HG03280 (cell line): ENCODE data around the gene EZR.

Experiments
- ATAC-seq: cut with Tn5 transposase; IDR thresholded peaks from one replicate; pipeline ENCODE4 v1.9.1; 2021; ENCODE audit warnings: mild to moderate bottlenecking, moderate library complexity; ENCODE audit not compliant: unreplicated experiment

EZR gene

GRCh38 chr6:158819213-158819976 lies at the start of gene EZR:
EZR (minus strand) TSS chr6:158819368; CDS start chr6:158818093, 1,275 bp downstream.
- ATAC-seq, result peak; percentile 45

- no peak for ATAC-seq
These were observed 48.9 kb upstream of the EZR start for GRCh38 chr6:158868122-158868480.

- ATAC-seq, result no peak
These were observed 48.4 kb upstream of the EZR start for GRCh38 chr6:158867381-158868121.

GRCh38 chr6:158865769-158866168 lies 46.6 kb upstream of the EZR start:
- no peak for ATAC-seq

- no peak for ATAC-seq
These were observed 44.5 kb upstream of the EZR start for GRCh38 chr6:158863646-158864045.

GRCh38 chr6:158861686-158862381 lies 42.7 kb upstream of the EZR start:
- ATAC-seq, result no peak

GRCh38 chr6:158860279-158860865 lies 41.2 kb upstream of the EZR start:
- ATAC-seq, result no peak

- no peak for ATAC-seq
These were observed 37.1 kb upstream of the EZR start for GRCh38 chr6:158856261-158856660.

GRCh38 chr6:158854214-158855101 lies 35.3 kb upstream of the EZR start:
- no peak for ATAC-seq

- ATAC-seq, result no peak
These were observed 34.7 kb upstream of the EZR start for GRCh38 chr6:158853880-158854213.

GRCh38 chr6:158853072-158853879 lies 34.1 kb upstream of the EZR start:
- peak; percentile 84 for ATAC-seq

- ATAC-seq, result no peak
These were observed 33.3 kb upstream of the EZR start for GRCh38 chr6:158852312-158853071.

GRCh38 chr6:158850807-158851115 lies 31.6 kb upstream of the EZR start:
- no peak for ATAC-seq

- ATAC-seq, result no peak
These were observed 31.0 kb upstream of the EZR start for GRCh38 chr6:158849899-158850806.

GRCh38 chr6:158848490-158848895 lies 29.3 kb upstream of the EZR start:
- no peak for ATAC-seq

GRCh38 chr6:158847786-158848185 lies 28.6 kb upstream of the EZR start:
- no peak for ATAC-seq

GRCh38 chr6:158847012-158847529 lies 27.9 kb upstream of the EZR start:
- ATAC-seq, result no peak
